Endodermal cell (in vitro differentiated cells): ENCODE measurements around the gene GOLIM4. TPM values are rescaled to one million over a fixed set of nuclear protein-coding genes. Genes with fewer than 3 reads are reported as not detected.

Experiments used
- DNase-seq: peaks from one replicate; pipeline ENCODE4 v3.0.0-alpha.2; 2017
- H3K27ac ChIP-seq: 2 replicates; pipeline ENCODE4 v1.5.1; 2013; ENCODE audit warnings: mild to moderate bottlenecking, low read depth, low read length, moderate library complexity
- H3K27me3 ChIP-seq: 2 replicates; pipeline ENCODE4 v1.6.1; 2013; ENCODE audit warnings: mild to moderate bottlenecking, low read length, moderate library complexity; ENCODE audit not compliant: insufficient read depth, control insufficient read depth, poor library complexity, severe bottlenecking
- H3K36me3 ChIP-seq: 2 replicates; pipeline ENCODE4 v1.7.0; 2013; ENCODE audit warnings: mild to moderate bottlenecking, low read length, moderate library complexity; ENCODE audit not compliant: control insufficient read depth, insufficient read depth
- H3K4me1 ChIP-seq: one replicate; pipeline ENCODE4 v1.7.0; 2013; ENCODE audit warnings: low read length; ENCODE audit not compliant: control insufficient read depth, insufficient read depth
- H3K4me3 ChIP-seq: 2 replicates; pipeline ENCODE4 v1.5.1; 2013; ENCODE audit warnings: mild to moderate bottlenecking, low read length, moderate library complexity
- H3K9ac ChIP-seq: 2 replicates; pipeline ENCODE4 v1.6.1; 2013; ENCODE audit warnings: mild to moderate bottlenecking, low read length, moderate library complexity; ENCODE audit not compliant: poor library complexity, severe bottlenecking; ENCODE audit errors: extremely low read depth
- H3K9me3 ChIP-seq: 2 replicates; pipeline ENCODE4 v1.6.1; 2013; ENCODE audit warnings: mild to moderate bottlenecking, low read length, moderate library complexity; ENCODE audit not compliant: control insufficient read depth
- H3K27ac Mint-ChIP-seq: 2 replicates; pipeline ENCODE4 v1.8.0; 2020; ENCODE audit warnings: mixed read lengths
- H3K27me3 Mint-ChIP-seq: 2 replicates; pipeline ENCODE4 v1.8.0; 2021; ENCODE audit warnings: mild to moderate bottlenecking, mixed read lengths; ENCODE audit not compliant: insufficient read depth
- H3K36me3 Mint-ChIP-seq: 2 replicates; pipeline ENCODE4 v1.8.0; 2020; ENCODE audit warnings: low read depth, mixed read lengths
- H3K4me1 Mint-ChIP-seq: 2 replicates; pipeline ENCODE4 v1.8.0; 2020; ENCODE audit warnings: mixed read lengths
- H3K4me3 Mint-ChIP-seq: 2 replicates; pipeline ENCODE4 v1.8.0; 2020; ENCODE audit warnings: mild to moderate bottlenecking, moderate library complexity, mixed read lengths
- H3K9me3 Mint-ChIP-seq: 2 replicates; pipeline ENCODE4 v1.8.0; 2020; ENCODE audit warnings: mild to moderate bottlenecking, mixed read lengths
- CTCF ChIP-seq: fragments of 200-600 bp; sonication (generic); conservative IDR thresholded peaks from 2 replicates; pipeline ENCODE4 v1.5.0; 2021; ENCODE audit warnings: antibody characterized with exemption, mild to moderate bottlenecking
- WGBS, 2 experiments: methylation state at CpG; one replicate each; pipeline versions ENCODE4 v1.1.5 to v1.1.7; 2013; ENCODE audit warnings: missing lambda C conversion rate in 2 of 2, mixed read lengths in 1 of 2; ENCODE audit not compliant: insufficient coverage in 1 of 2, insufficient read length in 1 of 2; 5-methylcytosine and 5-hydroxymethylcytosine counted together
- total RNA-seq, 2 donors: library from RNA; stranded (reverse); fragmentation: NEBNext Ultra II Directional in 1 of 2; extraction: Animal tissue kit (Norgen Biotek cat#: 25700) in 1 of 2; gene quantifications; 2 replicates in 1 of 2; 3 replicates in 1 of 2; pipeline ENCODE4 v1.2.1, GENCODE V29; 2021

The GOLIM4 gene
- total RNA-seq, 2 donors from 2014 or later = 19.3 to 19.9 TPM

- Histone ChIP-seq H3K9ac (peak overlapping the region; percentile 49), H3K9me3 (no peaks in the 10 kb centered on the region), H3K27ac (peak overlapping the region; percentile 97), H3K4me3 (peak overlapping the region; percentile 90), H3K36me3 (no peaks in the 10 kb centered on the region), H3K27me3 (no peaks in the 10 kb centered on the region), H3K4me1 (peaks cover 9% of the 10 kb centered on the region)
- peak overlapping the region; percentile 68 for H3K27ac Mint-ChIP-seq
- peak overlapping the region; percentile 77 for H3K4me3 Mint-ChIP-seq
- no peaks in the 10 kb centered on the region for H3K9me3 Mint-ChIP-seq
- WGBS, 2 experiments = 0% methylated on average over 17 to 70 of the region's 70 CpGs
- peak; percentile 88 for DNase-seq
- peak; percentile 67 for TF ChIP-seq CTCF
- H3K36me3 Mint-ChIP-seq = no peaks in the 10 kb centered on the region
- H3K4me1 Mint-ChIP-seq = peaks cover 36% of the 10 kb centered on the region
- no peaks in the 10 kb centered on the region for H3K27me3 Mint-ChIP-seq
Measured at GRCh38 chr3:168094877-168095610, 680 bp downstream of the GOLIM4 start.

GRCh38 chr3:168094580-168094876 is 1.2 kb downstream of the GOLIM4 start:
- 1 to 5% methylated on average over 4 to 9 of the region's 9 CpGs for WGBS, 2 experiments
- peak overlapping the region; percentile 97 for H3K27ac ChIP-seq
- Mint-ChIP-seq H3K27ac (peak overlapping the region; percentile 68), H3K9me3 (no peaks in the 10 kb centered on the region), H3K27me3 (no peaks in the 10 kb centered on the region), H3K4me3 (peak overlapping the region; percentile 77), H3K4me1 (peaks cover 37% of the 10 kb centered on the region), H3K36me3 (no peaks in the 10 kb centered on the region)
- H3K36me3 ChIP-seq = no peaks in the 10 kb centered on the region
- no peaks in the 10 kb centered on the region for H3K9me3 ChIP-seq
- no peaks in the 10 kb centered on the region for H3K27me3 ChIP-seq
- no peak overlapping the region for H3K9ac ChIP-seq
- no peak for TF ChIP-seq CTCF
- no peak for DNase-seq
- H3K4me3 ChIP-seq = peak overlapping the region; percentile 90
- peaks cover 9% of the 10 kb centered on the region for H3K4me1 ChIP-seq

GRCh38 chr3:168093790-168094189 is 1.9 kb downstream of the GOLIM4 start:
- WGBS, 2 experiments = 75 to 83% methylated on average over 1 to 2 of the region's 3 CpGs
- peaks cover 39% of the 10 kb centered on the region for H3K4me1 Mint-ChIP-seq
- no peaks in the 10 kb centered on the region for H3K27me3 ChIP-seq
- TF ChIP-seq CTCF = no peak
- no peaks in the 10 kb centered on the region for H3K36me3 Mint-ChIP-seq
- H3K36me3 ChIP-seq = no peaks in the 10 kb centered on the region
- H3K27ac ChIP-seq = no peak overlapping the region
- H3K27ac Mint-ChIP-seq = no peak overlapping the region
- H3K4me3 ChIP-seq = peak overlapping the region; percentile 90
- DNase-seq = no peak
- no peaks in the 10 kb centered on the region for H3K9me3 ChIP-seq
- H3K27me3 Mint-ChIP-seq = no peaks in the 10 kb centered on the region
- H3K9ac ChIP-seq = no peak overlapping the region
- H3K4me3 Mint-ChIP-seq = peak overlapping the region; percentile 23
- H3K4me1 ChIP-seq = peaks cover 9% of the 10 kb centered on the region
- H3K9me3 Mint-ChIP-seq = no peaks in the 10 kb centered on the region
